MM.1S (cell line): ENCODE results near the gene CENPF.
"Not testable (repeated sequence)": the region's sequence is repeated elsewhere in the genome, so short reads cannot be mapped to it uniquely, and the experiment has no call there.

ENCODE experiments used
- DNase-seq: peaks from one replicate; pipeline ENCODE4 v3.0.0-alpha.2; 2015
- H2AFZ ChIP-seq: fragments of 300-600 bp; sonication (generic); 2 replicates; pipeline ENCODE4 v1.6.0; 2016; ENCODE audit warnings: antibody characterized with exemption, low read length
- H3F3A ChIP-seq: fragments of 300-600 bp; sonication (generic); 2 replicates; pipeline ENCODE4 v1.6.1; 2016; ENCODE audit warnings: mild to moderate bottlenecking, antibody characterized with exemption, low read length, moderate library complexity, mixed read lengths; ENCODE audit not compliant: insufficient read depth
- H3K27ac ChIP-seq: fragments of 300-600 bp; sonication (generic); 2 replicates; pipeline ENCODE4 v1.5.1; 2016; ENCODE audit warnings: mild to moderate bottlenecking, low read length
- H3K27me3 ChIP-seq: fragments of 300-600 bp; sonication (generic); replicated peaks from 2 replicates; pipeline ENCODE4 v1.6.0; 2016; ENCODE audit warnings: low read length; ENCODE audit not compliant: insufficient read depth
- H3K36me3 ChIP-seq: fragments of 300-600 bp; sonication (generic); replicated peaks from 2 replicates; pipeline ENCODE4 v1.6.1; 2016; ENCODE audit warnings: mild to moderate bottlenecking, low read length, mixed read lengths; ENCODE audit not compliant: insufficient read depth
- H3K4me1 ChIP-seq: fragments of 300-600 bp; sonication (generic); 2 replicates; pipeline ENCODE4 v1.6.1; 2016; ENCODE audit warnings: low read length, mixed read lengths
- H3K4me2 ChIP-seq: fragments of 300-600 bp; sonication (generic); 2 replicates; pipeline ENCODE4 v1.6.0; 2016; ENCODE audit warnings: low read depth, low read length
- H3K4me3 ChIP-seq: fragments of 300-600 bp; sonication (generic); 2 replicates; pipeline ENCODE4 v1.5.1; 2016; ENCODE audit warnings: low read length, mixed read lengths
- H3K79me2 ChIP-seq: fragments of 300-600 bp; sonication (generic); 2 replicates; pipeline ENCODE4 v1.6.1; 2016; ENCODE audit warnings: mixed run types, low read length, mixed read lengths
- H3K9ac ChIP-seq: fragments of 300-600 bp; sonication (generic); 2 replicates; pipeline ENCODE4 v1.6.1; 2016; ENCODE audit warnings: low read length, mixed read lengths
- H3K9me2 ChIP-seq: fragments of 300-600 bp; sonication (generic); replicated peaks from 2 replicates; pipeline ENCODE4 v1.6.1; 2016; ENCODE audit warnings: mild to moderate bottlenecking, low read length, mixed read lengths; ENCODE audit not compliant: insufficient read depth
- H3K9me3 ChIP-seq: fragments of 300-600 bp; sonication (generic); replicated peaks from 2 replicates; pipeline ENCODE4 v1.6.1; 2016; ENCODE audit warnings: mild to moderate bottlenecking, low read length, mixed read lengths; ENCODE audit not compliant: insufficient read depth
- H4K20me1 ChIP-seq: fragments of 300-600 bp; sonication (generic); 2 replicates; pipeline ENCODE4 v1.6.1; 2016; ENCODE audit warnings: mild to moderate bottlenecking, low read length, moderate library complexity, mixed read lengths; ENCODE audit not compliant: insufficient read depth
- CTCF ChIP-seq: fragments of 300-600 bp; sonication (generic); IDR thresholded peaks from 2 replicates; pipeline ENCODE4 v1.5.1; 2016; ENCODE audit warnings: antibody characterized with exemption, low read length, mixed read lengths
- EZH2 ChIP-seq: fragments of 300-600 bp; sonication (generic); optimal IDR thresholded peaks from 2 replicates; pipeline ENCODE3; 2017; ENCODE audit warnings: low read depth, mild to moderate bottlenecking, antibody characterized with exemption, low read length, mixed read lengths
- EZH2phosphoT487 ChIP-seq: fragments of 300-600 bp; sonication (generic); IDR thresholded peaks from 2 replicates; pipeline ENCODE4 v1.6.1; 2018; ENCODE audit warnings: antibody characterized with exemption, low read length

CENPF gene

GRCh38 chr1:214593158-214593557 is 9.8 kb upstream of the CENPF start:
- H3K4me2 ChIP-seq: no peak overlapping the region
- H4K20me1 ChIP-seq: no peaks in the 10 kb centered on the region
- H3K9me2 ChIP-seq: no peaks in the 10 kb centered on the region
- TF ChIP-seq EZH2phosphoT487 (no peak), EZH2 (no peak), CTCF (no peak)
- H3K9me3 ChIP-seq: no peaks in the 10 kb centered on the region
- H3K9ac ChIP-seq: no peak overlapping the region
- H3K36me3 ChIP-seq: no peaks in the 10 kb centered on the region
- DNase-seq: no peak
- no peak overlapping the region for H3K4me3 ChIP-seq
- no peaks in the 10 kb centered on the region for H3K4me1 ChIP-seq
- no peaks in the 10 kb centered on the region for H3K79me2 ChIP-seq
- no peaks in the 10 kb centered on the region for H3K27me3 ChIP-seq
- H3K27ac ChIP-seq: no peak overlapping the region
- H3F3A ChIP-seq: no peaks in the 10 kb centered on the region
- no peak overlapping the region for H2AFZ ChIP-seq

- Histone ChIP-seq H3K79me2 (peaks cover 56% of the 10 kb centered on the region), H2AFZ (peak overlapping the region; percentile 57)
- DNase-seq: peak; percentile 13
Measured at GRCh38 chr1:214603819-214604252, 841 bp downstream of the CENPF start.

GRCh38 chr1:214604523-214604922 is 1.5 kb downstream of the CENPF start:
- H3K4me3 ChIP-seq: peak overlapping the region; percentile 75
- H3K27me3 ChIP-seq: no peaks in the 10 kb centered on the region
- peak overlapping the region; percentile 63 for H3K9ac ChIP-seq
- no peak for TF ChIP-seq CTCF
- no peak for TF ChIP-seq EZH2phosphoT487
- TF ChIP-seq EZH2: no peak
- peaks cover 7% of the 10 kb centered on the region for H3K4me1 ChIP-seq
- peaks cover 62% of the 10 kb centered on the region for H3K79me2 ChIP-seq
- no peaks in the 10 kb centered on the region for H4K20me1 ChIP-seq
- H3K27ac ChIP-seq: no peak overlapping the region
- no peaks in the 10 kb centered on the region for H3K36me3 ChIP-seq
- H3K9me3 ChIP-seq: no peaks in the 10 kb centered on the region
- 0 out of 2 replicates have a peak, but pooled peaks cover 7% of the 10 kb centered on the region for H3F3A ChIP-seq
- DNase-seq: no peak
- H2AFZ ChIP-seq: no peak overlapping the region
- H3K9me2 ChIP-seq: no peaks in the 10 kb centered on the region
- peak overlapping the region; percentile 80 for H3K4me2 ChIP-seq

More at GRCh38 chr1:214603819-214604252, 841 bp downstream of the CENPF start:
- Histone ChIP-seq H3K27me3 (no peaks in the 10 kb centered on the region), H3K27ac (peak overlapping the region; percentile 42; the same call in 1 of the 2 replicates), H4K20me1 (no peaks in the 10 kb centered on the region), H3K4me1 (peaks cover 7% of the 10 kb centered on the region), H3K36me3 (no peaks in the 10 kb centered on the region), H3F3A (0 out of 2 replicates have a peak, but pooled peaks cover 7% of the 10 kb centered on the region), H3K4me2 (peak overlapping the region; percentile 80), H3K9ac (peak overlapping the region; percentile 63), H3K4me3 (peak overlapping the region; percentile 75), H3K9me3 (no peaks in the 10 kb centered on the region), H3K9me2 (no peaks in the 10 kb centered on the region)
- no peak for TF ChIP-seq EZH2phosphoT487
- no peak for TF ChIP-seq CTCF
- TF ChIP-seq EZH2: no peak

GRCh38 chr1:214605484-214605883 is 2.5 kb downstream of the CENPF start:
- H3K36me3 ChIP-seq: not testable (repeated sequence)

GRCh38 chr1:214605933-214606925 is 3.2 kb downstream of the CENPF start:
- DNase-seq, H3K9ac ChIP-seq, H2AFZ ChIP-seq, H3K27me3 ChIP-seq, H3K4me3 ChIP-seq, H3F3A ChIP-seq, H3K9me3 ChIP-seq, H3K4me1 ChIP-seq, H3K9me2 ChIP-seq, H4K20me1 ChIP-seq, H3K27ac ChIP-seq, H3K36me3 ChIP-seq, H3K4me2 ChIP-seq: not testable (repeated sequence)
- H3K79me2 ChIP-seq: peaks cover 80% of the 10 kb centered on the region

More at GRCh38 chr1:214605484-214605883, 2.5 kb downstream of the CENPF start:
- DNase-seq, H3K27me3 ChIP-seq, H3F3A ChIP-seq, H3K9me2 ChIP-seq, H3K4me2 ChIP-seq, H3K9me3 ChIP-seq, H3K4me1 ChIP-seq, H2AFZ ChIP-seq, H3K4me3 ChIP-seq, H3K9ac ChIP-seq, H3K27ac ChIP-seq, H4K20me1 ChIP-seq: not testable (repeated sequence)
- peaks cover 72% of the 10 kb centered on the region for H3K79me2 ChIP-seq
